Neural cell (in vitro differentiated cells): ENCODE measurements around the gene AKR1A1.

Experiments
- RAD21 ChIP-seq: fragments of 450-650 bp; conservative IDR thresholded peaks from 2 replicates; pipeline ENCODE4 v1.6.1; 2014; ENCODE audit warnings: antibody characterized with exemption, mild to moderate bottlenecking, moderate library complexity
- TF ChIP-seq, protein P1 (sequence below): fragments of 450-650 bp; IDR thresholded peaks from 2 replicates; pipeline ENCODE4 v1.5.1; 2014; ENCODE audit warnings: antibody characterized with exemption, mild to moderate bottlenecking, moderate library complexity; ENCODE audit not compliant: poor library complexity, severe bottlenecking

DNA sequence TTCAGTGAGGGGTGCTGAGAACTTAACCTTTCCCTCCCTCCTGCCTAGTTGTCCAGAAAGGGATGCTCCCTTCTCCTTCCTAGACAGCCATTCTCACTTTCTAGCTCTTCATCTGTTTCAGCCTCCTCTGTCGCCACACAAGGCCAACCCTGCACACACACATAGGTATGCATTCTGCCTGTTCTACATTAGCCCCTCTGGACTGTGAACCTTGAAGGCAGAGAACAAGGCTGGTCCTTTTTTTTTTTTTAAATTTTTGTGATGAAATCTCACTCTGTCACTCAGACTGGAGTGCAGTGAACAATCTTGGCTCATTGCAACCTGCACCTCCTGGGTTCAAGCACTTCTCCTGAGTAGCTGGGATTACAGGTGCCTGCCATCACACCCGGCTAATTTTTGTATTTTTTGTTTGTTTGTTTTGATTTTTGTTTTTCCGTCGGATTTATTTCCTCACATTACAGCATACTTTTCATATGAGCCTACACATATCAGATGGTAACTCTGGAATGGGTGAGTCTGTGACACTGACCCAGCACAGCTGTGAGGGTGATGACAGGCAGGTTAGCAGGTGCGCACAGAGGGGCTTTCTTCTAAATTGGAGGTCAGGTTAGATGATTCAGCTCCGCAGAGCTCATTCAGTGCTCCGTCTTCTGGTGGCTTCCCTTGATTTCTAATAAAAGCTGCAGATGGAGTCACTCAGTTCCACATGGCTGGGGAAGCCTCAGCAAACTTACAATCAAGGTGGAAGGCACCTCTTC lies 4.9 kb upstream of the AKR1A1 start:
- no peak for TF ChIP-seq RAD21
- TF ChIP-seq, protein P1, sequence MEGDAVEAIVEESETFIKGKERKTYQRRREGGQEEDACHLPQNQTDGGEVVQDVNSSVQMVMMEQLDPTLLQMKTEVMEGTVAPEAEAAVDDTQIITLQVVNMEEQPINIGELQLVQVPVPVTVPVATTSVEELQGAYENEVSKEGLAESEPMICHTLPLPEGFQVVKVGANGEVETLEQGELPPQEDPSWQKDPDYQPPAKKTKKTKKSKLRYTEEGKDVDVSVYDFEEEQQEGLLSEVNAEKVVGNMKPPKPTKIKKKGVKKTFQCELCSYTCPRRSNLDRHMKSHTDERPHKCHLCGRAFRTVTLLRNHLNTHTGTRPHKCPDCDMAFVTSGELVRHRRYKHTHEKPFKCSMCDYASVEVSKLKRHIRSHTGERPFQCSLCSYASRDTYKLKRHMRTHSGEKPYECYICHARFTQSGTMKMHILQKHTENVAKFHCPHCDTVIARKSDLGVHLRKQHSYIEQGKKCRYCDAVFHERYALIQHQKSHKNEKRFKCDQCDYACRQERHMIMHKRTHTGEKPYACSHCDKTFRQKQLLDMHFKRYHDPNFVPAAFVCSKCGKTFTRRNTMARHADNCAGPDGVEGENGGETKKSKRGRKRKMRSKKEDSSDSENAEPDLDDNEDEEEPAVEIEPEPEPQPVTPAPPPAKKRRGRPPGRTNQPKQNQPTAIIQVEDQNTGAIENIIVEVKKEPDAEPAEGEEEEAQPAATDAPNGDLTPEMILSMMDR: no peak
